HepG2 (cell line): ENCODE measurements around the gene DND1. TPM values are rescaled to one million over a fixed set of nuclear protein-coding genes. Genes with fewer than 3 reads are reported as not detected.

Source experiments
- DR1 ChIP-seq: sonication (generic); formaldehyde crosslinking; IDR thresholded peaks from 2 replicates; pipeline ENCODE4 v1.8.0; 2021; ENCODE audit warnings: mild to moderate bottlenecking, missing genetic modification reagents, inconsistent platforms
- HNF4A ChIP-seq: sonication (generic); formaldehyde crosslinking; IDR thresholded peaks from 2 replicates; pipeline ENCODE4 v1.4.0; 2020; ENCODE audit warnings: missing genetic modification reagents
- JARID2 ChIP-seq: sonication (generic); formaldehyde crosslinking; IDR thresholded peaks from 2 replicates; pipeline ENCODE4 v1.8.1; 2023; ENCODE audit warnings: missing genetic modification reagents, inconsistent platforms; ENCODE audit not compliant: insufficient replicate concordance
- KDM5B ChIP-seq: sonication (generic); formaldehyde crosslinking; IDR thresholded peaks from 2 replicates; pipeline ENCODE4 v1.4.0; 2020; ENCODE audit warnings: missing genetic modification reagents, mild to moderate bottlenecking, borderline replicate concordance
- KIAA2018 ChIP-seq: sonication (generic); formaldehyde crosslinking; IDR thresholded peaks from 2 replicates; pipeline ENCODE4 v1.5.0; 2020; ENCODE audit warnings: mild to moderate bottlenecking, missing genetic modification reagents, borderline replicate concordance
- KLF6 ChIP-seq: IDR thresholded peaks from 2 replicates; pipeline ENCODE4 v1.8.0; 2016; ENCODE audit warnings: missing biosample characterization, missing genetic modification reagents
- PAX8 ChIP-seq: sonication (generic); formaldehyde crosslinking; IDR thresholded peaks from 2 replicates; pipeline ENCODE4 v1.8.0; 2022; ENCODE audit warnings: mild to moderate bottlenecking, missing genetic modification reagents, borderline replicate concordance
- RERE ChIP-seq: IDR thresholded peaks from 2 replicates; pipeline ENCODE4 v1.6.1; 2016; ENCODE audit warnings: low read depth, missing genetic modification reagents, missing compliant biosample characterization
- SMARCC2 ChIP-seq: fragments of 450-650 bp; IDR thresholded peaks from 2 replicates; pipeline ENCODE4 v1.6.1; 2017; ENCODE audit warnings: antibody characterized with exemption, mild to moderate bottlenecking
- SMC3 ChIP-seq: IDR thresholded peaks from 2 replicates; pipeline ENCODE4 v1.6.1; 2011; ENCODE audit warnings: low read length, improper control_type of control experiment
- TAF1 ChIP-seq: sonication (generic); formaldehyde crosslinking; IDR thresholded peaks from 2 replicates; pipeline ENCODE4 v1.4.0; 2020; ENCODE audit warnings: missing genetic modification reagents
- ZMYM2 ChIP-seq: sonication (generic); formaldehyde crosslinking; IDR thresholded peaks from 2 replicates; pipeline ENCODE4 v1.8.0; 2022; ENCODE audit warnings: mild to moderate bottlenecking, missing genetic modification reagents
- polyA plus RNA-seq, 8 experiments: library from polyadenylated mRNA; depleted of rRNA in 3 of 8; stranded (reverse) in 7 of 8; unstranded in 1 of 8; fragments of >200 nt; fragmentation: Illumina TruSeq in 4 of 8; extraction: Trizol in 4 of 8; gene quantifications; 2 replicates each; pipeline versions ENCODE4 v1.2.1 to v1.2.3, GENCODE V29; 2011 to 2016; ENCODE audit warnings: low read depth in 4 of 8, missing spikeins in 1 of 8, mixed read lengths in 1 of 8; ENCODE audit not compliant: insufficient read depth in 1 of 8
- total RNA-seq, 5 experiments: library from RNA; depleted of rRNA; stranded (reverse); fragments of >200 nt; fragmentation: Illumina TruSeq; extraction: Trizol; gene quantifications; 2 replicates each; pipeline ENCODE4 v1.2.3, GENCODE V29; 2016; ENCODE audit warnings: low read depth in 1 of 5
- TF ChIP-seq, protein P1 (sequence below): sonication (generic); formaldehyde crosslinking; conservative IDR thresholded peaks from 2 replicates; pipeline ENCODE4 v1.8.0; 2022; ENCODE audit warnings: missing genetic modification reagents

Gene DND1
- total and polyA plus RNA-seq, 2 of the 13 experiments (the other 11 are each of a cell fraction or from before 2014, with no cell fraction given): 0.48 to 0.55 TPM

DNA sequence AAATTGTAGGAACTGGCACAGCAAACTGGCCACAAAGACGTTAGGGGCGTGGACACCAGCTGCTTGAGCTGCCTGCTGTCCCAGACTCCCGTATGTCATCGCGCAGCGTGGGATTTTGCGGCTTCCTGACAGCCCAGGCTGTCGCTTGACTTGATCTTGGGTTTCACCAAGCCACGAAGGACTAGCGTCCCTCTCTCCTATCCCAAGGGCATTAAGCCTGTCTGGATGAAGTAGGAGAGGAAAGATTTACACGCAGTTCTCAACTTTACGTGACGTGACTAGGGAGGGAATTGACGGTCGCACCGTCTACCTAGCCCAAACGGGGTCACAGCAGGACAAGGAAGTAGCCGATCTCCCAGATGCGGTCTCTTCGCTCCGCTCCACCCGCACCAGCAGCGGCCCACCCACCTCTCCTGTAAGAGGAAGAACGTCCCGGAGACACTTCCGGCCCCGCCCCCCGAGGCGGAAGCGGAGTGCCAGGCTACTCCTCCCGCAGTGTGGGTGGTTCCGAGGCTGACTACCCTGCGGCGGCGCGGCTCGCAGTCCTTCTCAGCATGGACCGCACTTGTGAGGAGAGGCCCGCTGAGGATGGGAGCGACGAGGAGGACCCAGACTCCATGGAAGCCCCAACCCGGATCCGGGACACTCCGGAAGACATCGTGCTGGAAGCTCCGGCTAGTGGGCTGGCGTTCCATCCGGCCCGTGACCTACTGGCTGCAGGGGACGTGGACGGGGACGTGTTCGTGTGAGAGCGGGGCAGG lies 8.8 kb downstream of the DND1 start, which contains the start of gene WDR55 (continued):
- TF ChIP-seq HNF4A: no peak
- peak; percentile 91 for TF ChIP-seq KDM5B (CRISPR knock-in tag)
- TF ChIP-seq SMARCC2: no peak
- TF ChIP-seq RERE: 0 out of 2 replicates have a peak, but pooled peaks have one; percentile 25
- no peak for TF ChIP-seq PAX8
- peak; percentile 31; the same call in 1 of the 2 replicates for TF ChIP-seq DR1 (CRISPR knock-in tag)
- TF ChIP-seq, protein P1, sequence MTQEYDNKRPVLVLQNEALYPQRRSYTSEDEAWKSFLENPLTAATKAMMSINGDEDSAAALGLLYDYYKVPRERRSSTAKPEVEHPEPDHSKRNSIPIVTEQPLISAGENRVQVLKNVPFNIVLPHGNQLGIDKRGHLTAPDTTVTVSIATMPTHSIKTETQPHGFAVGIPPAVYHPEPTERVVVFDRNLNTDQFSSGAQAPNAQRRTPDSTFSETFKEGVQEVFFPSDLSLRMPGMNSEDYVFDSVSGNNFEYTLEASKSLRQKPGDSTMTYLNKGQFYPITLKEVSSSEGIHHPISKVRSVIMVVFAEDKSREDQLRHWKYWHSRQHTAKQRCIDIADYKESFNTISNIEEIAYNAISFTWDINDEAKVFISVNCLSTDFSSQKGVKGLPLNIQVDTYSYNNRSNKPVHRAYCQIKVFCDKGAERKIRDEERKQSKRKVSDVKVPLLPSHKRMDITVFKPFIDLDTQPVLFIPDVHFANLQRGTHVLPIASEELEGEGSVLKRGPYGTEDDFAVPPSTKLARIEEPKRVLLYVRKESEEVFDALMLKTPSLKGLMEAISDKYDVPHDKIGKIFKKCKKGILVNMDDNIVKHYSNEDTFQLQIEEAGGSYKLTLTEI (CRISPR knock-in tag): no peak
- peak; percentile 58; the same call in 1 of the 2 replicates for TF ChIP-seq KLF6 (CRISPR knock-in tag)
- TF ChIP-seq TAF1 (CRISPR knock-in tag): peak; percentile 92
- TF ChIP-seq ZMYM2 (CRISPR knock-in tag): 0 out of 2 replicates have a peak, but pooled peaks have one; percentile 41
- TF ChIP-seq JARID2 (CRISPR knock-in tag): no peak
- no peak for TF ChIP-seq KIAA2018 (CRISPR knock-in tag)
- TF ChIP-seq SMC3: no peak
